Hematopoietic multipotent progenitor cell (in vitro differentiated cells): Measurements from ENCODE around the gene CNTN4. TPM values are rescaled to one million over a fixed set of nuclear protein-coding genes. Genes with fewer than 3 reads are reported as not detected.

Source experiments
- DNase-seq, 3 donors: peaks; one replicate each; pipeline ENCODE4 v3.0.0-alpha.2; 2011 to 2015; ENCODE audit warnings: low read depth in 2 of 3, low spot score in 2 of 3
- total RNA-seq: library from RNA; depleted of rRNA; stranded (reverse); fragments of >200 nt; gene quantifications from one replicate; pipeline ENCODE4 v1.2.3, GENCODE V29; 2012

The CNTN4 gene
- total RNA-seq, 1 donor: 0.27 TPM

- DNase-seq: no peak
Observed at GRCh38 chr3:2656806-2657777, 558.4 kb downstream of the CNTN4 start.

- DNase-seq: no peak
Observed at GRCh38 chr3:2657971-2658370, 559.3 kb downstream of the CNTN4 start.

GRCh38 chr3:2659896-2660295 lies 561.2 kb downstream of the CNTN4 start:
- no peak for DNase-seq

GRCh38 chr3:2661078-2661477 lies 562.4 kb downstream of the CNTN4 start:
- no peak for DNase-seq

- DNase-seq: no peak
Observed at GRCh38 chr3:2677501-2677900, 578.8 kb downstream of the CNTN4 start.

GRCh38 chr3:2680236-2680635 lies 581.6 kb downstream of the CNTN4 start:
- no peak for DNase-seq

GRCh38 chr3:2684046-2684445 lies 585.4 kb downstream of the CNTN4 start:
- DNase-seq: no peak

GRCh38 chr3:2686816-2687502 lies 588.3 kb downstream of the CNTN4 start:
- no peak for DNase-seq

- no peak for DNase-seq
Observed at GRCh38 chr3:2697589-2697988, 598.9 kb downstream of the CNTN4 start.

- no peak for DNase-seq
Observed at GRCh38 chr3:2701471-2701870, 602.8 kb downstream of the CNTN4 start.

- no peak for DNase-seq
Observed at GRCh38 chr3:2706144-2706835, 607.6 kb downstream of the CNTN4 start.

GRCh38 chr3:2706836-2707210 lies 608.2 kb downstream of the CNTN4 start:
- no peak for DNase-seq

- no peak for DNase-seq
Observed at GRCh38 chr3:2711081-2711480, 612.4 kb downstream of the CNTN4 start.

GRCh38 chr3:2713923-2714322 lies 615.3 kb downstream of the CNTN4 start:
- no peak for DNase-seq

- no peak for DNase-seq
Observed at GRCh38 chr3:2714834-2715233, 616.2 kb downstream of the CNTN4 start.

- DNase-seq: no peak
Observed at GRCh38 chr3:2727101-2727500, 628.4 kb downstream of the CNTN4 start.

GRCh38 chr3:2727610-2728318 lies 629.1 kb downstream of the CNTN4 start:
- no peak for DNase-seq

- no peak for DNase-seq
Observed at GRCh38 chr3:2731843-2732242, 633.2 kb downstream of the CNTN4 start.

- no peak for DNase-seq
Observed at GRCh38 chr3:2735392-2735894, 636.8 kb downstream of the CNTN4 start.

- DNase-seq: no peak
Observed at GRCh38 chr3:2741516-2741915, 642.9 kb downstream of the CNTN4 start.
